Measurements from ENCODE around the gene HHATL. TPM values are rescaled to one million over a fixed set of nuclear protein-coding genes. Genes with fewer than 3 reads are reported as not detected.
A peak's percentile ranks its signal among the peaks of the same experiment; 100 is the strongest.

Gene HHATL
- total and polyA plus RNA-seq, 9 donors: 0.12 to 1.3 (median 0.52) TPM; not detected in 5

- DNase-seq: peak in 1 of 5 donors; percentile 10
- no peak for TF ChIP-seq POLR2A (IDR thresholded peaks at IDR 0.05)
- no peak for TF ChIP-seq EP300 (IDR thresholded peaks at IDR 0.05)
- no peak for TF ChIP-seq CTCF (IDR thresholded peaks at IDR 0.05)
- no peaks in the 10 kb centered on the region for H3K36me3 ChIP-seq
- H3K27me3 ChIP-seq: no peaks in the 10 kb centered on the region
- no peak overlapping the region for H3K4me3 ChIP-seq
- no peak overlapping the region for H3K27ac ChIP-seq
- 20 to 25% (median 25%) methylated on average over 1 of the region's 1 CpG for WGBS, 3 donors
- H3K4me1 ChIP-seq (ENCODE audit: insufficient read depth): no peaks in the 10 kb centered on the region
- intact Hi-C loops (cut with DNase I): no loop called here
- H3K9me3 ChIP-seq: no peaks in the 10 kb centered on the region
Observed at GRCh38 chr3:42736081-42736480, 33.5 kb upstream of the HHATL start.

GRCh38 chr3:42735615-42736014, 33.0 kb upstream of the HHATL start:
- no peak overlapping the region for H3K27ac ChIP-seq
- H3K9me3 ChIP-seq: no peaks in the 10 kb centered on the region
- no peaks in the 10 kb centered on the region for H3K36me3 ChIP-seq
- TF ChIP-seq EP300 (IDR thresholded peaks at IDR 0.05) (no peak), POLR2A (IDR thresholded peaks at IDR 0.05) (no peak), CTCF (IDR thresholded peaks at IDR 0.05) (no peak)
- H3K4me1 ChIP-seq (ENCODE audit: insufficient read depth): no peaks in the 10 kb centered on the region
- intact Hi-C loops (cut with DNase I): no loop called here
- no peaks in the 10 kb centered on the region for H3K27me3 ChIP-seq
- H3K4me3 ChIP-seq: no peak overlapping the region
- 90 to 94% (median 91%) methylated on average over 12 of the region's 12 CpGs for WGBS, 3 donors
- peak in 1 of 5 donors; percentile 3 for DNase-seq

- H3K36me3 ChIP-seq: no peaks in the 10 kb centered on the region
- 51 to 61% (median 60%) methylated on average over 8 of the region's 8 CpGs for WGBS, 3 donors
- no peaks in the 10 kb centered on the region for H3K27me3 ChIP-seq
- H3K27ac ChIP-seq: no peak overlapping the region
- intact Hi-C loops (cut with DNase I): no loop called here
- DNase-seq: peak in 1 of 5 donors; percentile 2
- H3K9me3 ChIP-seq: no peaks in the 10 kb centered on the region
- no peaks in the 10 kb centered on the region for H3K4me1 ChIP-seq (ENCODE audit: insufficient read depth)
- TF ChIP-seq POLR2A (IDR thresholded peaks at IDR 0.05) (no peak), EP300 (IDR thresholded peaks at IDR 0.05) (no peak), CTCF (IDR thresholded peaks at IDR 0.05) (no peak)
- no peak overlapping the region for H3K4me3 ChIP-seq
Observed at GRCh38 chr3:42735019-42735418, 32.4 kb upstream of the HHATL start.

DNA sequence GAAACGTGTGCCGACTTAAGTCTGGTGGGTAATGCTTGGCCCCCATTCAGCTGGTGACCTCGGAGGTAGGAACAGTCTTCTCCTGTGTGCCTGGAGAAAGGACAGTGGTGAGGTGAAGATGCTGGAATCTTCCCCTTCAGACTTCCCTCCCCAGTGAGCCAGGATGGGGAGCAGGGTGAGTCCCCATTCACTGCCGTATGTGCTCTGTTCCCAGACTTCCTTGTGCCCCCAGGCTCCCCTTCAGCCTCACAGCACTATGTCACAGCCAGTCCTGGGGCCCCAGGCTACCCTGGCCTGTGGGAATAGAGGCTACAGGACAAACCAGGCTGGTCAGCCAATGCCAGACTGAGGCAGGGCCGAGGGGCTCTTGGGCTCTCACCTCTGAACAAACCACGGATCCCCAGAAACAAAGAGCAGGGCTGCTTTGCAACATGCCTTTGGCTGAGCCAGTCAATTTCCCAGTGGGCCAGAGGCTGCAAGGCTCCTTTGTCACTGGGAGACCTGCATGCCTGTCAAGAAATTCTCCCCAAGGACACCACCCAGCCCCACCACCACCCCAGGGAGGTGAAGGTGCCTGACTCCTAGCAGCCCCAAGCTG, 31.8 kb upstream of the HHATL start:
- intact Hi-C loops (cut with DNase I): no loop called here
- H3K27ac ChIP-seq: no peak overlapping the region
- no peaks in the 10 kb centered on the region for H3K9me3 ChIP-seq
- peaks cover 2% of the 10 kb centered on the region for H3K4me1 ChIP-seq (ENCODE audit: insufficient read depth)
- no peaks in the 10 kb centered on the region for H3K27me3 ChIP-seq
- WGBS, 3 donors: 78 to 89% (median 84%) methylated on average over 6 of the region's 6 CpGs
- no peak overlapping the region for H3K4me3 ChIP-seq
- DNase-seq: peak in 1 of 5 donors; percentile 1
- TF ChIP-seq POLR2A (IDR thresholded peaks at IDR 0.05): no peak
- TF ChIP-seq EP300 (IDR thresholded peaks at IDR 0.05): no peak
- TF ChIP-seq CTCF (IDR thresholded peaks at IDR 0.05): no peak
- no peaks in the 10 kb centered on the region for H3K36me3 ChIP-seq

Data from ovary (tissue), 9 donors.